ENCODE measurements around the gene MYO1C.

The MYO1C gene

GRCh38 chr17:1478418-1478817 is 14.1 kb downstream of the MYO1C start:
- Histone ChIP-seq H4K20me1 (ENCODE audit: insufficient read depth, low read length) (no peaks in the 10 kb centered on the region), H3K9me3 (ENCODE audit: low read length) (no peaks in the 10 kb centered on the region), H3K36me3 (ENCODE audit: insufficient read depth, low read length) (peaks cover 31% of the 10 kb centered on the region), H3K4me3 (ENCODE audit: low read depth, low read length, poor library complexity, severe bottlenecking) (no peak overlapping the region), H3K27ac (ENCODE audit: low read depth, low read length, poor library complexity, severe bottlenecking) (no peak overlapping the region), H3K4me2 (ENCODE audit: low read length) (no peak overlapping the region), H3K9me2 (ENCODE audit: low read depth, low read length) (no peaks in the 10 kb centered on the region), H3K9ac (ENCODE audit: low read length) (no peak overlapping the region), H3K79me2 (ENCODE audit: insufficient read depth, low read length) (no peaks in the 10 kb centered on the region), H3K4me1 (ENCODE audit: insufficient read depth, low read length, severe bottlenecking) (peaks cover 14% of the 10 kb centered on the region), H3F3A (ENCODE audit: insufficient read depth, low read length) (no peaks in the 10 kb centered on the region), H2AFZ (ENCODE audit: low read length) (no peak overlapping the region), H3K27me3 (ENCODE audit: insufficient read depth, low read length) (no peaks in the 10 kb centered on the region)
- TF ChIP-seq EZH2 (IDR thresholded peaks at IDR 0.05; ENCODE audit: borderline replicate concordance, low read length) = no peak
- TF ChIP-seq, protein P1, sequence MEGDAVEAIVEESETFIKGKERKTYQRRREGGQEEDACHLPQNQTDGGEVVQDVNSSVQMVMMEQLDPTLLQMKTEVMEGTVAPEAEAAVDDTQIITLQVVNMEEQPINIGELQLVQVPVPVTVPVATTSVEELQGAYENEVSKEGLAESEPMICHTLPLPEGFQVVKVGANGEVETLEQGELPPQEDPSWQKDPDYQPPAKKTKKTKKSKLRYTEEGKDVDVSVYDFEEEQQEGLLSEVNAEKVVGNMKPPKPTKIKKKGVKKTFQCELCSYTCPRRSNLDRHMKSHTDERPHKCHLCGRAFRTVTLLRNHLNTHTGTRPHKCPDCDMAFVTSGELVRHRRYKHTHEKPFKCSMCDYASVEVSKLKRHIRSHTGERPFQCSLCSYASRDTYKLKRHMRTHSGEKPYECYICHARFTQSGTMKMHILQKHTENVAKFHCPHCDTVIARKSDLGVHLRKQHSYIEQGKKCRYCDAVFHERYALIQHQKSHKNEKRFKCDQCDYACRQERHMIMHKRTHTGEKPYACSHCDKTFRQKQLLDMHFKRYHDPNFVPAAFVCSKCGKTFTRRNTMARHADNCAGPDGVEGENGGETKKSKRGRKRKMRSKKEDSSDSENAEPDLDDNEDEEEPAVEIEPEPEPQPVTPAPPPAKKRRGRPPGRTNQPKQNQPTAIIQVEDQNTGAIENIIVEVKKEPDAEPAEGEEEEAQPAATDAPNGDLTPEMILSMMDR (IDR thresholded peaks at IDR 0.05; ENCODE audit: low read length) = no peak

- Histone ChIP-seq H3K9me3 (ENCODE audit: low read length) (no peaks in the 10 kb centered on the region), H3K9me2 (ENCODE audit: low read depth, low read length) (no peaks in the 10 kb centered on the region), H3F3A (ENCODE audit: insufficient read depth, low read length) (no peaks in the 10 kb centered on the region), H3K9ac (ENCODE audit: low read length) (no peak overlapping the region), H3K27me3 (ENCODE audit: insufficient read depth, low read length) (no peaks in the 10 kb centered on the region), H2AFZ (ENCODE audit: low read length) (no peak overlapping the region), H3K4me2 (ENCODE audit: low read length) (no peak overlapping the region), H3K79me2 (ENCODE audit: insufficient read depth, low read length) (no peaks in the 10 kb centered on the region), H3K4me1 (ENCODE audit: insufficient read depth, low read length, severe bottlenecking) (peaks cover 14% of the 10 kb centered on the region), H4K20me1 (ENCODE audit: insufficient read depth, low read length) (no peaks in the 10 kb centered on the region), H3K4me3 (ENCODE audit: low read depth, low read length, poor library complexity, severe bottlenecking) (no peak overlapping the region), H3K27ac (ENCODE audit: low read depth, low read length, poor library complexity, severe bottlenecking) (no peak overlapping the region), H3K36me3 (ENCODE audit: insufficient read depth, low read length) (peaks cover 32% of the 10 kb centered on the region)
- TF ChIP-seq, protein P1 (IDR thresholded peaks at IDR 0.05; ENCODE audit: low read length) = no peak
- no peak for TF ChIP-seq EZH2 (IDR thresholded peaks at IDR 0.05; ENCODE audit: borderline replicate concordance, low read length)
These were observed 17.1 kb downstream of the MYO1C start for GRCh38 chr17:1475321-1475854.

DNA sequence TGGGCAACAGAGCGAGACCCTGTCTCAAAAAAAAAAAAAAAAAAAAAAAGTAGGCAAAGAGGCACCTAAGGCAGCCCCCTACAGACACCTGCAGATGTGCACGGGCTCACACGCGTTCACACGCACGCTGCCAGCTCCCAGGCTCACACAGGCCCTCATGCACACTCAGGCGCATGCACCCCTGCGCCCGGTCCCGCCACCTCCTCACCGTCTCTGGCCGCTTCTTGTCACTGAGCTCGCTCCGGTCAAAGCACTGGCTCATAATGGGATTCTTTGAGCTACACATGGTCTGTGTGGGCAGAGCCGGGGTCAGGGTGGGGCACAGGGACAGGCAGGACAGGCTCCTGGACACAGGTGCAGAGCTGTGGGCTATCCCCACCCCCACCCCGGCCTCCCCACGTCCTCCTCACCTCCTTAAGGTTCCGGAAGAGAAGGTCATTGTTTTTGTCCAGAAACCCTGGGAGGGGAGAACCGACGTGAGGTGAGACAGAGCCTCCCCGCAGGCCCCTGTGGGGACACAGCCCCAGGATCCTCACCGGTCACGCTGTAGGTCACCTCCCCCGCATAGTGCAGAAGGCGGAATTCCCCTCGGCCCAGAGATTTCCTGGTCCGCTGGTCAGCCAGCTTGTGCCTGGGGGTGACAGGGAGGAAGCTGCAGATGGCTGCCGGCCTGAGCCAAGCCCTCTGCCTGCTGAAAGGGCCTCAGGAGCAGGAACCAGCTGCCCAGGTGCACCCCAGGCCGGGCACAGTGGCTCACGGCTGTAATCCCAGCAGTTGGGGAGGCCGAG is 17.9 kb downstream of the MYO1C start:
- Histone ChIP-seq H3K79me2 (ENCODE audit: insufficient read depth, low read length) (no peaks in the 10 kb centered on the region), H2AFZ (ENCODE audit: low read length) (no peak overlapping the region), H4K20me1 (ENCODE audit: insufficient read depth, low read length) (no peaks in the 10 kb centered on the region), H3K4me2 (ENCODE audit: low read length) (no peak overlapping the region; the same call in 1 of the 2 replicates), H3K36me3 (ENCODE audit: insufficient read depth, low read length) (peaks cover 39% of the 10 kb centered on the region), H3F3A (ENCODE audit: insufficient read depth, low read length) (no peaks in the 10 kb centered on the region), H3K4me3 (ENCODE audit: low read depth, low read length, poor library complexity, severe bottlenecking) (no peak overlapping the region), H3K9me3 (ENCODE audit: low read length) (no peaks in the 10 kb centered on the region), H3K4me1 (ENCODE audit: insufficient read depth, low read length, severe bottlenecking) (peaks cover 14% of the 10 kb centered on the region), H3K27me3 (ENCODE audit: insufficient read depth, low read length) (no peaks in the 10 kb centered on the region), H3K9me2 (ENCODE audit: low read depth, low read length) (no peaks in the 10 kb centered on the region), H3K9ac (ENCODE audit: low read length) (no peak overlapping the region), H3K27ac (ENCODE audit: low read depth, low read length, poor library complexity, severe bottlenecking) (no peak overlapping the region)
- TF ChIP-seq, protein P1 (IDR thresholded peaks at IDR 0.05; ENCODE audit: low read length) = no peak
- TF ChIP-seq EZH2 (IDR thresholded peaks at IDR 0.05; ENCODE audit: borderline replicate concordance, low read length) = no peak
